ENCODE measurements around the gene GPAM. TPM values are rescaled to one million over a fixed set of nuclear protein-coding genes. Genes with fewer than 3 reads are reported as not detected.

Gene GPAM
- total and polyA plus RNA-seq, 9 of the 15 experiments (the other 6 are each of a cell fraction or from before 2014, with no cell fraction given): 3.5 to 7.5 (median 5.5) TPM

DNA sequence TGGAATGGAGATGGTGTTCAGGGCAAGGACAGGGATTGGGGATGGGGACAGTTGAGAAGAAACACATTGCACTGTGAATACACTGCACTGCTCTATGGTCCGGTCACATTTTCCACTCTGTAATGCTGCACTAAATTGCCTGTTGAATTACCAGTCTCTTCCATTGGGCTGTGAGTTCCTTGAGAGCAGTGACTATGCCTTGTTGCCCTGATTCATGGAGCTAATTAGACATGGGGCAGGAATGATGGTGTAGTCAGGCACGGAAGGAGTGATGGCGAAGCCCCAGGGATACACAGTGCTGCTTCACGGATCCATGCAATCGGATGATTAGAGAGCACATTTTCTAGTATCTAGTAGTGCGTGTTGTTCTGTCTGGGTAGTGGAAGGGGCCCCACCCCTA, 25.4 kb upstream of the GPAM start (continued):
- TF ChIP-seq, protein P1, sequence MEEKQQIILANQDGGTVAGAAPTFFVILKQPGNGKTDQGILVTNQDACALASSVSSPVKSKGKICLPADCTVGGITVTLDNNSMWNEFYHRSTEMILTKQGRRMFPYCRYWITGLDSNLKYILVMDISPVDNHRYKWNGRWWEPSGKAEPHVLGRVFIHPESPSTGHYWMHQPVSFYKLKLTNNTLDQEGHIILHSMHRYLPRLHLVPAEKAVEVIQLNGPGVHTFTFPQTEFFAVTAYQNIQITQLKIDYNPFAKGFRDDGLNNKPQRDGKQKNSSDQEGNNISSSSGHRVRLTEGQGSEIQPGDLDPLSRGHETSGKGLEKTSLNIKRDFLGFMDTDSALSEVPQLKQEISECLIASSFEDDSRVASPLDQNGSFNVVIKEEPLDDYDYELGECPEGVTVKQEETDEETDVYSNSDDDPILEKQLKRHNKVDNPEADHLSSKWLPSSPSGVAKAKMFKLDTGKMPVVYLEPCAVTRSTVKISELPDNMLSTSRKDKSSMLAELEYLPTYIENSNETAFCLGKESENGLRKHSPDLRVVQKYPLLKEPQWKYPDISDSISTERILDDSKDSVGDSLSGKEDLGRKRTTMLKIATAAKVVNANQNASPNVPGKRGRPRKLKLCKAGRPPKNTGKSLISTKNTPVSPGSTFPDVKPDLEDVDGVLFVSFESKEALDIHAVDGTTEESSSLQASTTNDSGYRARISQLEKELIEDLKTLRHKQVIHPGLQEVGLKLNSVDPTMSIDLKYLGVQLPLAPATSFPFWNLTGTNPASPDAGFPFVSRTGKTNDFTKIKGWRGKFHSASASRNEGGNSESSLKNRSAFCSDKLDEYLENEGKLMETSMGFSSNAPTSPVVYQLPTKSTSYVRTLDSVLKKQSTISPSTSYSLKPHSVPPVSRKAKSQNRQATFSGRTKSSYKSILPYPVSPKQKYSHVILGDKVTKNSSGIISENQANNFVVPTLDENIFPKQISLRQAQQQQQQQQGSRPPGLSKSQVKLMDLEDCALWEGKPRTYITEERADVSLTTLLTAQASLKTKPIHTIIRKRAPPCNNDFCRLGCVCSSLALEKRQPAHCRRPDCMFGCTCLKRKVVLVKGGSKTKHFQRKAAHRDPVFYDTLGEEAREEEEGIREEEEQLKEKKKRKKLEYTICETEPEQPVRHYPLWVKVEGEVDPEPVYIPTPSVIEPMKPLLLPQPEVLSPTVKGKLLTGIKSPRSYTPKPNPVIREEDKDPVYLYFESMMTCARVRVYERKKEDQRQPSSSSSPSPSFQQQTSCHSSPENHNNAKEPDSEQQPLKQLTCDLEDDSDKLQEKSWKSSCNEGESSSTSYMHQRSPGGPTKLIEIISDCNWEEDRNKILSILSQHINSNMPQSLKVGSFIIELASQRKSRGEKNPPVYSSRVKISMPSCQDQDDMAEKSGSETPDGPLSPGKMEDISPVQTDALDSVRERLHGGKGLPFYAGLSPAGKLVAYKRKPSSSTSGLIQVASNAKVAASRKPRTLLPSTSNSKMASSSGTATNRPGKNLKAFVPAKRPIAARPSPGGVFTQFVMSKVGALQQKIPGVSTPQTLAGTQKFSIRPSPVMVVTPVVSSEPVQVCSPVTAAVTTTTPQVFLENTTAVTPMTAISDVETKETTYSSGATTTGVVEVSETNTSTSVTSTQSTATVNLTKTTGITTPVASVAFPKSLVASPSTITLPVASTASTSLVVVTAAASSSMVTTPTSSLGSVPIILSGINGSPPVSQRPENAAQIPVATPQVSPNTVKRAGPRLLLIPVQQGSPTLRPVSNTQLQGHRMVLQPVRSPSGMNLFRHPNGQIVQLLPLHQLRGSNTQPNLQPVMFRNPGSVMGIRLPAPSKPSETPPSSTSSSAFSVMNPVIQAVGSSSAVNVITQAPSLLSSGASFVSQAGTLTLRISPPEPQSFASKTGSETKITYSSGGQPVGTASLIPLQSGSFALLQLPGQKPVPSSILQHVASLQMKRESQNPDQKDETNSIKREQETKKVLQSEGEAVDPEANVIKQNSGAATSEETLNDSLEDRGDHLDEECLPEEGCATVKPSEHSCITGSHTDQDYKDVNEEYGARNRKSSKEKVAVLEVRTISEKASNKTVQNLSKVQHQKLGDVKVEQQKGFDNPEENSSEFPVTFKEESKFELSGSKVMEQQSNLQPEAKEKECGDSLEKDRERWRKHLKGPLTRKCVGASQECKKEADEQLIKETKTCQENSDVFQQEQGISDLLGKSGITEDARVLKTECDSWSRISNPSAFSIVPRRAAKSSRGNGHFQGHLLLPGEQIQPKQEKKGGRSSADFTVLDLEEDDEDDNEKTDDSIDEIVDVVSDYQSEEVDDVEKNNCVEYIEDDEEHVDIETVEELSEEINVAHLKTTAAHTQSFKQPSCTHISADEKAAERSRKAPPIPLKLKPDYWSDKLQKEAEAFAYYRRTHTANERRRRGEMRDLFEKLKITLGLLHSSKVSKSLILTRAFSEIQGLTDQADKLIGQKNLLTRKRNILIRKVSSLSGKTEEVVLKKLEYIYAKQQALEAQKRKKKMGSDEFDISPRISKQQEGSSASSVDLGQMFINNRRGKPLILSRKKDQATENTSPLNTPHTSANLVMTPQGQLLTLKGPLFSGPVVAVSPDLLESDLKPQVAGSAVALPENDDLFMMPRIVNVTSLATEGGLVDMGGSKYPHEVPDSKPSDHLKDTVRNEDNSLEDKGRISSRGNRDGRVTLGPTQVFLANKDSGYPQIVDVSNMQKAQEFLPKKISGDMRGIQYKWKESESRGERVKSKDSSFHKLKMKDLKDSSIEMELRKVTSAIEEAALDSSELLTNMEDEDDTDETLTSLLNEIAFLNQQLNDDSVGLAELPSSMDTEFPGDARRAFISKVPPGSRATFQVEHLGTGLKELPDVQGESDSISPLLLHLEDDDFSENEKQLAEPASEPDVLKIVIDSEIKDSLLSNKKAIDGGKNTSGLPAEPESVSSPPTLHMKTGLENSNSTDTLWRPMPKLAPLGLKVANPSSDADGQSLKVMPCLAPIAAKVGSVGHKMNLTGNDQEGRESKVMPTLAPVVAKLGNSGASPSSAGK (IDR thresholded peaks at IDR 0.05): no peak
- TF ChIP-seq CHCHD3 (CRISPR knock-in tag; IDR thresholded peaks at IDR 0.05) (no peak), ZNF77 (CRISPR knock-in tag; IDR thresholded peaks at IDR 0.05) (no peak), ZBTB7A (IDR thresholded peaks at IDR 0.05; ENCODE audit: borderline replicate concordance, control insufficient read depth, low read depth, low read length) (no peak)

All from K562 (cell line).